IMR-90 (cell line): Measurements from ENCODE around the gene CHSY3. TPM values are rescaled to one million over a fixed set of nuclear protein-coding genes. Genes with fewer than 3 reads are reported as not detected.

Experiments used
- ATAC-seq: fragments of 200-7000 bp; cut with Tn5 transposase; 2 replicates; pipeline ENCODE4 v1.9.1; 2020; ENCODE audit warnings: low read depth, mild to moderate bottlenecking, moderate library complexity
- BruUV-seq: library from RNA; stranded (reverse); fragments of 400-500 nt; replicated peaks from 2 replicates; lab custom pipeline; 2021; lab: Mats Ljungman, UMichigan
- CTCF ChIA-PET: fragments of 300-600 bp; formaldehyde crosslinking; extraction: SDS; loops from one replicate; lab custom pipeline; 2021; ENCODE audit warnings: antibody characterized with exemption; lab: Yijun Ruan, JAX
- POLR2A ChIA-PET: fragments of 300-600 bp; sonication (Branson Sonifier 250); formaldehyde crosslinking; loops from one replicate; lab custom pipeline; 2022; ENCODE audit warnings: antibody characterized with exemption; ENCODE audit not compliant: unreplicated experiment; lab: Charles Lee
- DNase-seq: peaks from one replicate; pipeline ENCODE4 v3.0.0; 2013
- H2AFZ ChIP-seq: replicated peaks from 2 replicates; pipeline ENCODE3; 2013; ENCODE audit warnings: low read length, mild to moderate bottlenecking; ENCODE audit not compliant: poor library complexity
- H2AK5ac ChIP-seq: 2 replicates; pipeline ENCODE4 v1.6.1; 2013; ENCODE audit warnings: low read depth, low read length, inconsistent platforms
- H2AK9ac ChIP-seq: replicated peaks from 2 replicates; pipeline ENCODE3; 2013; ENCODE audit warnings: mild to moderate bottlenecking, low read depth, low read length, moderate library complexity; ENCODE audit not compliant: poor library complexity
- H2BK120ac ChIP-seq: 2 replicates; pipeline ENCODE4 v1.6.1; 2013; ENCODE audit warnings: low read depth, low read length, inconsistent platforms
- H2BK15ac ChIP-seq: 3 replicates; pipeline ENCODE4 v1.6.1; 2013; ENCODE audit warnings: low read depth, low read length, inconsistent platforms
- H2BK20ac ChIP-seq: 2 replicates; pipeline ENCODE4 v1.6.1; 2013; ENCODE audit warnings: low read depth, mild to moderate bottlenecking, inconsistent platforms, low read length, moderate library complexity
- H2BK5ac ChIP-seq: 2 replicates; pipeline ENCODE4 v1.6.1; 2013; ENCODE audit warnings: mild to moderate bottlenecking, low read depth, low read length, inconsistent platforms; ENCODE audit not compliant: poor library complexity, severe bottlenecking
- H3K14ac ChIP-seq: replicated peaks from 2 replicates; pipeline ENCODE4 v1.6.1; 2013; ENCODE audit warnings: low read depth, low read length, inconsistent platforms
- H3K18ac ChIP-seq: 2 replicates; pipeline ENCODE4 v1.6.1; 2013; ENCODE audit warnings: low read depth, low read length, control low read depth
- H3K23ac ChIP-seq: 2 replicates; pipeline ENCODE4 v1.6.1; 2013; ENCODE audit warnings: low read depth, low read length, inconsistent platforms
- H3K27ac ChIP-seq: 2 replicates; pipeline ENCODE4 v1.5.1; 2013; ENCODE audit warnings: mild to moderate bottlenecking, control low read depth, low read length; ENCODE audit not compliant: insufficient read depth
- H3K27me3 ChIP-seq: 2 replicates; pipeline ENCODE4 v1.6.1; 2013; ENCODE audit warnings: low read length; ENCODE audit not compliant: control insufficient read depth, insufficient read depth
- H3K36me3 ChIP-seq: 2 replicates; pipeline ENCODE4 v1.6.1; 2013; ENCODE audit warnings: low read length, mixed read lengths; ENCODE audit not compliant: control insufficient read depth, insufficient read depth
- H3K4ac ChIP-seq: 2 replicates; pipeline ENCODE4 v1.6.1; 2013; ENCODE audit warnings: low read depth, low read length, inconsistent platforms
- H3K4me1 ChIP-seq: 2 replicates; pipeline ENCODE4 v1.6.1; 2013; ENCODE audit warnings: low read length, mixed read lengths; ENCODE audit not compliant: control insufficient read depth, insufficient read depth
- H3K4me2 ChIP-seq: 2 replicates; pipeline ENCODE4 v1.6.1; 2013; ENCODE audit warnings: low read depth, mild to moderate bottlenecking, control low read depth, low read length, moderate library complexity
- H3K4me3 ChIP-seq: 2 replicates; pipeline ENCODE4 v1.5.1; 2013; ENCODE audit warnings: low read depth, mild to moderate bottlenecking, control low read depth, low read length, moderate library complexity; ENCODE audit not compliant: insufficient read depth
- H3K56ac ChIP-seq: 2 replicates; pipeline ENCODE4 v1.6.1; 2013; ENCODE audit warnings: low read length, inconsistent platforms; ENCODE audit not compliant: insufficient read depth; ENCODE audit errors: extremely low read depth
- H3K79me1 ChIP-seq, 2 experiments: 2 replicates each; pipeline ENCODE4 v1.6.1; 2013; ENCODE audit warnings: low read length in 2 of 2, inconsistent platforms in 1 of 2, low read depth in 1 of 2
- H3K9ac ChIP-seq: 2 replicates; pipeline ENCODE4 v1.6.1; 2013; ENCODE audit warnings: low read depth, low read length, control low read depth
- H3K9me1 ChIP-seq: 2 replicates; pipeline ENCODE4 v1.6.1; 2013; ENCODE audit warnings: low read length, inconsistent platforms; ENCODE audit not compliant: insufficient read depth
- H3K9me3 ChIP-seq: 2 replicates; pipeline ENCODE4 v1.6.1; 2013; ENCODE audit warnings: low read length; ENCODE audit not compliant: control insufficient read depth, insufficient read depth
- H4K20me1 ChIP-seq: 2 replicates; pipeline ENCODE4 v1.6.1; 2013; ENCODE audit warnings: low read length, inconsistent platforms; ENCODE audit not compliant: insufficient read depth
- H4K5ac ChIP-seq: 2 replicates; pipeline ENCODE4 v1.6.1; 2013; ENCODE audit warnings: mild to moderate bottlenecking, low read depth, low read length, control low read depth
- H4K8ac ChIP-seq, 2 experiments: 2 replicates each; pipeline ENCODE4 v1.6.1; 2013; ENCODE audit warnings: low read depth in 2 of 2, low read length in 2 of 2, control low read depth in 1 of 2, inconsistent platforms in 1 of 2
- H4K91ac ChIP-seq: 2 replicates; pipeline ENCODE4 v1.6.1; 2013; ENCODE audit warnings: low read depth, low read length, inconsistent platforms; ENCODE audit not compliant: insufficient read depth
- MAFK ChIP-seq: IDR thresholded peaks from 2 replicates; pipeline ENCODE4 v1.6.1; 2012; ENCODE audit warnings: low read depth, low read length, improper control_type of control experiment
- MAZ ChIP-seq: IDR thresholded peaks from 2 replicates; pipeline ENCODE4 v1.6.1; 2012; ENCODE audit warnings: low read depth, mild to moderate bottlenecking, low read length, improper control_type of control experiment, moderate library complexity, borderline replicate concordance
- POLR2A ChIP-seq: IDR thresholded peaks from 2 replicates; pipeline ENCODE4 v1.6.1; 2012; ENCODE audit warnings: mild to moderate bottlenecking, low read depth, low read length
- RAD21 ChIP-seq: IDR thresholded peaks from 2 replicates; pipeline ENCODE4 v1.6.1; 2012; ENCODE audit warnings: low read length, improper control_type of control experiment
- RCOR1 ChIP-seq: IDR thresholded peaks from 2 replicates; pipeline ENCODE4 v1.6.1; 2012; ENCODE audit warnings: mild to moderate bottlenecking, low read length, improper control_type of control experiment; ENCODE audit not compliant: insufficient replicate concordance
- SMC3 ChIP-seq: fragments of 150-350 bp; IDR thresholded peaks from 2 replicates; pipeline ENCODE4 v1.6.1; 2016; ENCODE audit warnings: low read depth, mild to moderate bottlenecking, antibody characterized with exemption, low read length, moderate library complexity
- dilution Hi-C: fragments of 300-500 bp; cut with HindIII; formaldehyde crosslinking; loops from one replicate; pipeline ENCODE4 v1.14.3; 2018; ENCODE audit warnings: low sequenced_read_pairs; ENCODE audit not compliant: unreplicated experiment
- in situ Hi-C: fragments of 300-500 bp; cut with MboI; formaldehyde crosslinking; loops from 3 replicates; pipeline ENCODE4 v1.14.3; 2019; ENCODE audit warnings: low sequenced_read_pairs, inconsistent platforms, mixed read lengths
- intact Hi-C: fragments of 100-400 bp; cut with micrococcal nuclease; formaldehyde crosslinking; loops from 2 replicates; pipeline ENCODE4 v1.10.0; 2022
- polyA plus RNA-seq, 3 experiments: library from polyadenylated mRNA; depleted of rRNA; stranded (reverse); fragments of >200 nt; gene quantifications; 2 replicates each; pipeline ENCODE4 v1.2.3, GENCODE V29; 2012; ENCODE audit warnings: low replicate concordance in 1 of 3
- total RNA-seq: library from RNA; depleted of rRNA; stranded (reverse); fragments of >200 nt; gene quantifications from 2 replicates; pipeline ENCODE4 v1.2.3, GENCODE V29; 2012
- TF ChIP-seq, protein P1 (sequence below): fragments of 150-350 bp; IDR thresholded peaks from 2 replicates; pipeline ENCODE4 v1.6.1; 2016; ENCODE audit warnings: low read depth, mild to moderate bottlenecking, low read length, moderate library complexity, borderline replicate concordance

CHSY3 gene
- total and polyA plus RNA-seq, 2 of the 4 experiments (the other 2 are of a cell fraction): 0.62 to 1.3 TPM

DNA sequence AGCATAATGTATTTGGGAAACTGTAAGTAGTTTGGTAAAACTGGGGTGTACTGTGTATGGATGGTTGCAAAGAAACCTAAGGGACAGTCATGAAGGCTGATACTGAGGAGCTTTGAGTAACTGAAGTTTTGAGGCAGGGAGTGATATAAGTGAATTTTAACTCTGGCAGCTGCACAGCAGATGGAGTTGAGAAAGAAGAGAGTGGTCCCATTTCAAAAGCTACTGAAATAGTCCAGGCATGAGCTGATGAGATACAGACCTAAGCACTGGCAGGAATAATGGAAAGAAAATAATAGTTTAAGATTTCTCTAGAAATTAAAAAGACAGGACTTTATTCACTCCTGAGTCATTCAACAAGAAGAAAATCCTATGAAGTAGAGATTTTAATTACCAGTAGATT, 232.0 kb downstream of the CHSY3 start:
- Histone ChIP-seq H3K14ac (no peak overlapping the region), H4K5ac (no peak overlapping the region), H3K27me3 (no peaks in the 10 kb centered on the region), H3K36me3 (no peaks in the 10 kb centered on the region), H3K56ac (no peak overlapping the region), H3K4me3 (no peak overlapping the region), H2AK5ac (no peak overlapping the region), H2BK5ac (no peak overlapping the region), H3K4me1 (no peaks in the 10 kb centered on the region), H3K27ac (no peak overlapping the region), H2BK20ac (no peak overlapping the region), H3K4ac (no peak overlapping the region), H2AK9ac (no peak overlapping the region), H2BK120ac (no peak overlapping the region), H2AFZ (no peak overlapping the region), H4K8ac (no peak overlapping the region), H3K18ac (no peak overlapping the region), H2BK15ac (no peak overlapping the region), H4K20me1 (no peaks in the 10 kb centered on the region), H3K9me3 (peaks cover 4% of the 10 kb centered on the region; the same call in 1 of the 2 replicates), H3K23ac (no peak overlapping the region), H3K9ac (no peak overlapping the region), H4K91ac (no peak overlapping the region), H3K4me2 (no peak overlapping the region), H3K79me1 (no peaks in the 10 kb centered on the region), H3K9me1 (no peaks in the 10 kb centered on the region)
- CTCF ChIA-PET: no interaction called here
- no peak for DNase-seq
- dilution Hi-C loops (no loop called here), intact Hi-C loops (no loop called here), in situ Hi-C loops (no loop called here)
- ATAC-seq: no peak
- TF ChIP-seq, protein P1, sequence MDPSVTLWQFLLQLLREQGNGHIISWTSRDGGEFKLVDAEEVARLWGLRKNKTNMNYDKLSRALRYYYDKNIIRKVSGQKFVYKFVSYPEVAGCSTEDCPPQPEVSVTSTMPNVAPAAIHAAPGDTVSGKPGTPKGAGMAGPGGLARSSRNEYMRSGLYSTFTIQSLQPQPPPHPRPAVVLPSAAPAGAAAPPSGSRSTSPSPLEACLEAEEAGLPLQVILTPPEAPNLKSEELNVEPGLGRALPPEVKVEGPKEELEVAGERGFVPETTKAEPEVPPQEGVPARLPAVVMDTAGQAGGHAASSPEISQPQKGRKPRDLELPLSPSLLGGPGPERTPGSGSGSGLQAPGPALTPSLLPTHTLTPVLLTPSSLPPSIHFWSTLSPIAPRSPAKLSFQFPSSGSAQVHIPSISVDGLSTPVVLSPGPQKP: no peak
- TF ChIP-seq POLR2A: no peak
- TF ChIP-seq RCOR1: no peak
- no peak for TF ChIP-seq MAFK
- no peak for TF ChIP-seq MAZ
- no peak for TF ChIP-seq RAD21
- no peak for TF ChIP-seq SMC3
- POLR2A ChIA-PET: no interaction called here
- BruUV-seq: no TSS peak
